Panc1 (cell line): ENCODE measurements around the gene FCER1A. TPM values are rescaled to one million over a fixed set of nuclear protein-coding genes. Genes with fewer than 3 reads are reported as not detected.

Source experiments
- ATAC-seq: fragments of 200-7000 bp; cut with Tn5 transposase; 2 replicates; pipeline ENCODE4 v1.9.1; 2020; ENCODE audit warnings: mild to moderate bottlenecking, moderate library complexity
- BruUV-seq: library from RNA; stranded (reverse); fragments of 400-500 nt; replicated peaks from 2 replicates; lab custom pipeline; 2021; lab: Mats Ljungman, UMichigan
- CTCF ChIA-PET: fragments of 300-600 bp; sonication (Branson Sonifier 250); formaldehyde crosslinking; loops from one replicate; lab custom pipeline; 2022; ENCODE audit warnings: antibody characterized with exemption; lab: Charles Lee
- POLR2A ChIA-PET: fragments of 300-600 bp; sonication (Branson Sonifier 250); formaldehyde crosslinking; loops from one replicate; lab custom pipeline; 2022; ENCODE audit warnings: antibody characterized with exemption; lab: Charles Lee
- DNase-seq: peaks from one replicate; pipeline ENCODE4 v3.0.0-alpha.2; 2010; ENCODE audit warnings: low read depth, low spot score
- H3K27ac ChIP-seq: 2 replicates; pipeline ENCODE4 v1.5.1; 2011; ENCODE audit warnings: mild to moderate bottlenecking, low read length, inconsistent platforms
- H3K27me3 ChIP-seq: fragments of 200-500 bp; sonication (Bioruptor generic); 2 replicates; pipeline ENCODE4 v1.6.0; 2014; ENCODE audit warnings: low read length, inconsistent platforms; ENCODE audit not compliant: control insufficient read depth, insufficient read depth
- H3K36me3 ChIP-seq: fragments of 200-500 bp; sonication (Bioruptor generic); 2 replicates; pipeline ENCODE4 v1.5.1; 2014; ENCODE audit warnings: inconsistent platforms, mild to moderate bottlenecking, low read length, moderate library complexity; ENCODE audit not compliant: control insufficient read depth, insufficient read depth
- H3K4me1 ChIP-seq: 2 replicates; pipeline ENCODE4 v1.5.1; 2011; ENCODE audit warnings: inconsistent platforms, mild to moderate bottlenecking, low read length, moderate library complexity; ENCODE audit not compliant: control insufficient read depth, insufficient read depth
- H3K4me3 ChIP-seq, 2 experiments: 2 replicates each; pipeline ENCODE4 v1.5.1; 2011 to 2012; ENCODE audit warnings: low read depth in 2 of 2, low read length in 2 of 2, mild to moderate bottlenecking in 2 of 2, inconsistent platforms in 1 of 2, moderate library complexity in 1 of 2
- H3K9me3 ChIP-seq: fragments of 200-500 bp; sonication (Bioruptor generic); 2 replicates; pipeline ENCODE4 v1.5.1; 2014; ENCODE audit warnings: low read depth, mild to moderate bottlenecking, inconsistent platforms, low read length, moderate library complexity; ENCODE audit not compliant: control insufficient read depth, insufficient read depth
- CTCF ChIP-seq: fragments of 450-650 bp; IDR thresholded peaks from 2 replicates; pipeline ENCODE4 v1.5.1; 2017; ENCODE audit warnings: mild to moderate bottlenecking
- POLR2AphosphoS5 ChIP-seq: IDR thresholded peaks from 2 replicates; pipeline ENCODE4 v1.6.1; 2012; ENCODE audit warnings: mild to moderate bottlenecking, low read depth, low read length, moderate library complexity
- REST ChIP-seq, 2 experiments: IDR thresholded peaks; 2 replicates each; pipeline ENCODE4 v1.6.1; 2011 to 2012; ENCODE audit warnings: low read depth in 2 of 2, control low read depth in 1 of 2, low read length in 1 of 2, mild to moderate bottlenecking in 1 of 2, moderate library complexity in 1 of 2; ENCODE audit not compliant: insufficient read depth in 1 of 2
- SIN3A ChIP-seq: IDR thresholded peaks from 2 replicates; pipeline ENCODE4 v1.6.1; 2012; ENCODE audit warnings: low read depth, mild to moderate bottlenecking, low read length, moderate library complexity, borderline replicate concordance; ENCODE audit not compliant: insufficient read depth
- TCF7L2 ChIP-seq: IDR thresholded peaks from 2 replicates; pipeline ENCODE4 v1.6.1; 2011; ENCODE audit warnings: mild to moderate bottlenecking, low read depth, low read length, inconsistent platforms
- in situ Hi-C: cut with HindIII; loops from 2 replicates; pipeline ENCODE4 v1.10.0; 2016; ENCODE audit warnings: low sequenced_read_pairs, low pct_unique_long_range_greater_than_20kb
- intact Hi-C: fragments of 100-400 bp; cut with micrococcal nuclease; formaldehyde crosslinking; loops from one replicate; pipeline ENCODE4 v1.10.0; 2022; ENCODE audit not compliant: unreplicated experiment
- total RNA-seq: library from RNA; stranded (reverse); gene quantifications from one replicate; pipeline ENCODE4 v1.2.1, GENCODE V29; 2021; ENCODE audit not compliant: unreplicated experiment

FCER1A gene
- total RNA-seq, 1 experiment from 2014 or later, result not detected

- H3K27me3 ChIP-seq, result no peaks in the 10 kb centered on the region
- no peaks in the 10 kb centered on the region for H3K4me1 ChIP-seq
- TF ChIP-seq SIN3A (no peak), REST (IDR thresholded peaks at IDR 0.05; ENCODE audit: insufficient read depth in 1 of 2, low read depth in 2 of 2, low read length in 1 of 2) (no peak), POLR2AphosphoS5 (no peak), CTCF (no peak), TCF7L2 (no peak)
- in situ Hi-C loops, result no loop called here
- POLR2A ChIA-PET, result no interaction called here
- no peak overlapping the region for H3K27ac ChIP-seq
- DNase-seq (no peak), ATAC-seq (no peak)
- no peaks in the 10 kb centered on the region for H3K9me3 ChIP-seq
- H3K36me3 ChIP-seq, result no peaks in the 10 kb centered on the region
- intact Hi-C loops, result no loop called here
- no TSS peak for BruUV-seq
- no peak overlapping the region for H3K4me3 ChIP-seq
- CTCF ChIA-PET, result no interaction called here
Measured at GRCh38 chr1:159291424-159291823, 10.7 kb upstream of the FCER1A start.

GRCh38 chr1:159296706-159297375 lies 5.3 kb upstream of the FCER1A start:
- intact Hi-C loops, result no loop called here
- POLR2A ChIA-PET, result no interaction called here
- Histone ChIP-seq H3K4me1 (no peaks in the 10 kb centered on the region), H3K27me3 (no peaks in the 10 kb centered on the region), H3K4me3 (no peak overlapping the region), H3K27ac (no peak overlapping the region), H3K9me3 (no peaks in the 10 kb centered on the region), H3K36me3 (no peaks in the 10 kb centered on the region)
- in situ Hi-C loops, result no loop called here
- ATAC-seq (no peak), DNase-seq (no peak)
- no TSS peak for BruUV-seq
- CTCF ChIA-PET, result no interaction called here
- no peak for TF ChIP-seq CTCF
- TF ChIP-seq SIN3A, result no peak
- TF ChIP-seq POLR2AphosphoS5, result no peak
- TF ChIP-seq REST (IDR thresholded peaks at IDR 0.05; ENCODE audit: insufficient read depth in 1 of 2, low read depth in 2 of 2, low read length in 1 of 2), result no peak
- no peak for TF ChIP-seq TCF7L2
